GM12891 (cell line): ENCODE results near the gene BRAT1.

Experiments
- DNase-seq: peaks from one replicate; pipeline ENCODE4 v3.0.0; 2011; ENCODE audit warnings: low spot score; ENCODE audit not compliant: insufficient read length
- FAIRE-seq: peaks from 2 replicates; lab custom pipeline; 2011; peaks lifted over from hg19 to GRCh38; lab: Jason Lieb, UNC
- PAX5 ChIP-seq: IDR thresholded peaks from 2 replicates; pipeline ENCODE4 v1.6.1; 2011; ENCODE audit warnings: low read length, moderate library complexity, mild to moderate bottlenecking; ENCODE audit not compliant: insufficient read depth, severe bottlenecking
- POLR2A ChIP-seq: IDR thresholded peaks from 2 replicates; pipeline ENCODE4 v1.6.1; 2011; ENCODE audit warnings: low read depth, low read length, control low read depth
- POLR2AphosphoS5 ChIP-seq: IDR thresholded peaks from 2 replicates; pipeline ENCODE4 v1.6.1; 2011; ENCODE audit warnings: low read depth, low read length, control low read depth
- POU2F2 ChIP-seq: IDR thresholded peaks from 2 replicates; pipeline ENCODE4 v1.6.1; 2011; ENCODE audit warnings: low read depth, mild to moderate bottlenecking, control low read depth, low read length, moderate library complexity
- SPI1 ChIP-seq: IDR thresholded peaks from 2 replicates; pipeline ENCODE4 v1.6.1; 2011; ENCODE audit warnings: low read depth, low read length, control low read depth
- TAF1 ChIP-seq: IDR thresholded peaks from 2 replicates; pipeline ENCODE4 v1.6.1; 2011; ENCODE audit warnings: low read depth, low read length, control low read depth

The BRAT1 gene

DNA sequence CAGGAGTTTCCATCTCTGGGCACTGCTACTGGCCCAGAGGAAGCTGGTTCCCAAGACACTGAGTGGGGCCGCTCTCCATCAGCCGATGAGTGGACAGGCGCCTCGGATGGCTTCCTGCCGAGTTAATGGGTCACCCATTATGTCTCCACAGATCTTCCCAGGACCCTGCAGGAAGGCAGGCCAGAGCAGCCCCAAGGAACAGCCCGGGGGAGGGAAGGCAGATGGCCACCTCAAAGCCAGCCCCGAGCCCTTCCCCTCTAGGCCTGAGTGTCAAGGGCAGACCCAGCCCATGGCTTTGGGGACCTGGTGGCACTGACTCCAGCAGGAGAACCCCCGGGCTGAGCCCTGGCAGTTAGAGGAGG lies 39.1 kb downstream of the BRAT1 start:
- TF ChIP-seq PAX5: no peak
- TF ChIP-seq TAF1: no peak
- TF ChIP-seq SPI1: no peak
- TF ChIP-seq POLR2AphosphoS5: no peak
- no peak for TF ChIP-seq POU2F2
- no peak for TF ChIP-seq POLR2A
- DNase-seq (no peak), FAIRE-seq (no peak)

DNA sequence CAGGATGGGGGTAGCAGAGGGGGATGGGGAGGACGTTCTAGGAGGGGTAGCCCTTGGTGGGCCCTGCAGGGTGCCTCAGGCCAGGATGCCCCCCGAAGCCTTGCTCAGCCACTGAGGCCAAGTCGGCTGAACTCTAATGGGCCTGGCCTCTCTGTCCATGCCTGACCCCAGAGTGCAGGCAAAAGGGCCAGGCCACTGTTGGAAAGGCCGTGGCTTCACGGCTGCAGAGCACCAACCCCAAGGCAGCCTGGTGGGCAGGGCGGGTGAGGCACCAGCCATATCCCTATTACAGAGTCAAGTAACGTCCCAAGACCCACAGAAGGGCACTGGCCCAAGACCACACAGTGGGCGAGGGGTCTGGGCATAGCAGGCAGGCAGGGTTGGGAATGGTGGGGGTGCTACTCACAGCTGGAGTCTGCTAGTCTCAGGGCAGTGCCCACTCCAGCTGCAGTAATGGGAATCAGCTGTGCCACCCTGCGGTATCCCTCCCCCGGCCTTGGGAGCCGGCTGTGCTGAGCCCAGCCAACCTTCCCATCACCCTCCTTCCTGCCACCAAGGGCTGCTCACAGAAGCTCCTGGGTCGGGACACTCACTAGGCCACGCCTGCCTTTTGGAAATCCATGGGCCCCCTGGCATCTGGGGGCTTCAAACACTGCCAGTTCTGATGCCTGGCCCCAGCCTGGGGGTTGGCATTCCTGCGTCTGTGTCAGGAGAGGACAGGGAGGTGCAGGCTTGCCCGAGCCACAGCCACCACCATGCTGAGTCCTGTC lies 39.7 kb downstream of the BRAT1 start:
- no peak for FAIRE-seq

GRCh38 chr7:2514473-2515423 lies 40.6 kb downstream of the BRAT1 start:
- TF ChIP-seq POLR2AphosphoS5 (no peak), POLR2A (no peak), TAF1 (no peak), SPI1 (no peak), POU2F2 (no peak), PAX5 (no peak)
- DNase-seq: no peak
- peak; percentile 77 for FAIRE-seq

More for the DNA sequence above, 39.7 kb downstream of the BRAT1 start:
- DNase-seq: no peak
- no peak for TF ChIP-seq POU2F2
- TF ChIP-seq POLR2AphosphoS5: no peak
- no peak for TF ChIP-seq SPI1
- no peak for TF ChIP-seq PAX5

- TF ChIP-seq POLR2A: no peak
- FAIRE-seq: no peak
- DNase-seq: no peak
These were observed 41.6 kb downstream of the BRAT1 start for GRCh38 chr7:2513702-2514101.

GRCh38 chr7:2512713-2513112 lies 42.6 kb downstream of the BRAT1 start:
- FAIRE-seq: peak; percentile 20
- DNase-seq: no peak
- TF ChIP-seq TAF1 (no peak), PAX5 (no peak), POU2F2 (no peak), POLR2AphosphoS5 (no peak), SPI1 (no peak), POLR2A (no peak)

GRCh38 chr7:2512179-2512661 lies 43.1 kb downstream of the BRAT1 start:
- DNase-seq (no peak), FAIRE-seq (no peak)
- TF ChIP-seq TAF1 (no peak), POU2F2 (no peak)

DNA sequence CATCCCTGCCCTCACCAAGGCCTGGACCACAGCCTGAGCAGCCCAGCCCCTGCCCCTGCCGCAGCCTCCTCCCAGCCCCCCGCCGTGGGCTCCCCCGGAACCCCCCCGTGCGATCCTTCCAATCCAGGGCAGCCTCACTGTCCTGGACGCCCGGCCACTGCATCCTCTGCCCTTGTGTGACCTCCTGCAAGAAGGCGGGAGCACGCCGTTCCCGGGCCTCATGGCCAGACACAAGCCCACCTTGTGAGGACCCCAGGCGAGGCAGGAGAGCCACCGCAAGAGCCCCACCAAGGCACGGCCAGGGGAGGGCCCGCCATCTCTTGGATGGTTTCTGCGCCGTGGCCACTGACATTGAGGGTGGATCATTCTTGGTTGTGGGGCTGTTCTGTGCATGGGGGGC lies 43.6 kb downstream of the BRAT1 start:
- DNase-seq: no peak
- FAIRE-seq: no peak
- no peak for TF ChIP-seq TAF1

GRCh38 chr7:2510909-2511768 lies 44.2 kb downstream of the BRAT1 start:
- no peak for DNase-seq
- peak; percentile 48 for FAIRE-seq
- TF ChIP-seq SPI1: 0 out of 2 replicates have a peak, but pooled peaks have one; percentile 18
- no peak for TF ChIP-seq POLR2AphosphoS5
- no peak for TF ChIP-seq POU2F2
- no peak for TF ChIP-seq PAX5
- TF ChIP-seq TAF1: no peak
- TF ChIP-seq POLR2A: no peak

DNA sequence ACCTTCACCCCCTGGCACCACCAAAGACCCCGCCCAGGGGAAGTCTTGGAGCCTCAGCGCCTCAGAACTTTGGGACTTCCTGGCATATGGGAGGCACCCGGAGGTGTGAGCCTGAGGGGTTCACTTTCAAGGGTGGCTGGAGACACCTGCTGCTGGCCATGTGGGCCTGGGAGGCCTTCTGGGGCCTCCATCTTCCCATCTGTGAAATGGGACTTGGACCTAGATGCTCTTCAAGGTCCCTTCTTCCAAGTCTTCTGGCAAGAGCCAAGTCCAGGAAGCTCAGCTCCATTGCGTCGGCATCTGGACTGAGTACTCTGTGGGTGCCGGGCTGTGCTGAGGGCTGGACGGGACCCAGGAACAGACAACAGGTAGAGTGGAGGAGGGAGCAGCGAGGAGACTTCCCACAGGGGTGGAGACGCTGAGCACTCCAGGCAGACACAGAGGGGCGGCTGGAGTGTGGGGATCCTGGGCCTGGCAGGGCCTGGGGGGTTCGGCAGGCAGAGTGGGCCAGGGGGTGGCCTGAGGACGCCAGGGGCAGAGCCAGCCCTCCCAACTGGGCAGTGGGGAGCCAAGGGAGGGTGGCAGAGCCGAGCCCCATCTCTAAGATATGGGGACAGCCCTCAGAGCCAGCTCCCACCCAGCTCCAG lies 45.1 kb downstream of the BRAT1 start:
- no peak for DNase-seq

More for the DNA sequence above, 45.1 kb downstream of the BRAT1 start:
- TF ChIP-seq PAX5 (no peak), POLR2AphosphoS5 (no peak), TAF1 (no peak), POLR2A (no peak), POU2F2 (no peak), SPI1 (no peak)
- FAIRE-seq: no peak
